Measurements from ENCODE around the gene NUDT16.

NUDT16 gene

GRCh38 chr3:131350506-131350905, 31.1 kb upstream of the NUDT16 start (continued):
- TF ChIP-seq, protein P1, sequence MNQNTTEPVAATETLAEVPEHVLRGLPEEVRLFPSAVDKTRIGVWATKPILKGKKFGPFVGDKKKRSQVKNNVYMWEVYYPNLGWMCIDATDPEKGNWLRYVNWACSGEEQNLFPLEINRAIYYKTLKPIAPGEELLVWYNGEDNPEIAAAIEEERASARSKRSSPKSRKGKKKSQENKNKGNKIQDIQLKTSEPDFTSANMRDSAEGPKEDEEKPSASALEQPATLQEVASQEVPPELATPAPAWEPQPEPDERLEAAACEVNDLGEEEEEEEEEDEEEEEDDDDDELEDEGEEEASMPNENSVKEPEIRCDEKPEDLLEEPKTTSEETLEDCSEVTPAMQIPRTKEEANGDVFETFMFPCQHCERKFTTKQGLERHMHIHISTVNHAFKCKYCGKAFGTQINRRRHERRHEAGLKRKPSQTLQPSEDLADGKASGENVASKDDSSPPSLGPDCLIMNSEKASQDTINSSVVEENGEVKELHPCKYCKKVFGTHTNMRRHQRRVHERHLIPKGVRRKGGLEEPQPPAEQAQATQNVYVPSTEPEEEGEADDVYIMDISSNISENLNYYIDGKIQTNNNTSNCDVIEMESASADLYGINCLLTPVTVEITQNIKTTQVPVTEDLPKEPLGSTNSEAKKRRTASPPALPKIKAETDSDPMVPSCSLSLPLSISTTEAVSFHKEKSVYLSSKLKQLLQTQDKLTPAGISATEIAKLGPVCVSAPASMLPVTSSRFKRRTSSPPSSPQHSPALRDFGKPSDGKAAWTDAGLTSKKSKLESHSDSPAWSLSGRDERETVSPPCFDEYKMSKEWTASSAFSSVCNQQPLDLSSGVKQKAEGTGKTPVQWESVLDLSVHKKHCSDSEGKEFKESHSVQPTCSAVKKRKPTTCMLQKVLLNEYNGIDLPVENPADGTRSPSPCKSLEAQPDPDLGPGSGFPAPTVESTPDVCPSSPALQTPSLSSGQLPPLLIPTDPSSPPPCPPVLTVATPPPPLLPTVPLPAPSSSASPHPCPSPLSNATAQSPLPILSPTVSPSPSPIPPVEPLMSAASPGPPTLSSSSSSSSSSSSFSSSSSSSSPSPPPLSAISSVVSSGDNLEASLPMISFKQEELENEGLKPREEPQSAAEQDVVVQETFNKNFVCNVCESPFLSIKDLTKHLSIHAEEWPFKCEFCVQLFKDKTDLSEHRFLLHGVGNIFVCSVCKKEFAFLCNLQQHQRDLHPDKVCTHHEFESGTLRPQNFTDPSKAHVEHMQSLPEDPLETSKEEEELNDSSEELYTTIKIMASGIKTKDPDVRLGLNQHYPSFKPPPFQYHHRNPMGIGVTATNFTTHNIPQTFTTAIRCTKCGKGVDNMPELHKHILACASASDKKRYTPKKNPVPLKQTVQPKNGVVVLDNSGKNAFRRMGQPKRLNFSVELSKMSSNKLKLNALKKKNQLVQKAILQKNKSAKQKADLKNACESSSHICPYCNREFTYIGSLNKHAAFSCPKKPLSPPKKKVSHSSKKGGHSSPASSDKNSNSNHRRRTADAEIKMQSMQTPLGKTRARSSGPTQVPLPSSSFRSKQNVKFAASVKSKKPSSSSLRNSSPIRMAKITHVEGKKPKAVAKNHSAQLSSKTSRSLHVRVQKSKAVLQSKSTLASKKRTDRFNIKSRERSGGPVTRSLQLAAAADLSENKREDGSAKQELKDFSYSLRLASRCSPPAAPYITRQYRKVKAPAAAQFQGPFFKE (tag by site-specific recombination; IDR thresholded peaks at IDR 0.05; ENCODE audit: borderline replicate concordance) = no peak
- TF ChIP-seq ZNF692 (tag by site-specific recombination; IDR thresholded peaks at IDR 0.05) = no peak
- no peak for TF ChIP-seq PATZ1 (tag by site-specific recombination; IDR thresholded peaks at IDR 0.05)
- no peak for TF ChIP-seq ZNF24 (tag by site-specific recombination; IDR thresholded peaks at IDR 0.05)
- no peak for TF ChIP-seq ZNF324 (tag by site-specific recombination; IDR thresholded peaks at IDR 0.05)
- TF ChIP-seq, protein P2, sequence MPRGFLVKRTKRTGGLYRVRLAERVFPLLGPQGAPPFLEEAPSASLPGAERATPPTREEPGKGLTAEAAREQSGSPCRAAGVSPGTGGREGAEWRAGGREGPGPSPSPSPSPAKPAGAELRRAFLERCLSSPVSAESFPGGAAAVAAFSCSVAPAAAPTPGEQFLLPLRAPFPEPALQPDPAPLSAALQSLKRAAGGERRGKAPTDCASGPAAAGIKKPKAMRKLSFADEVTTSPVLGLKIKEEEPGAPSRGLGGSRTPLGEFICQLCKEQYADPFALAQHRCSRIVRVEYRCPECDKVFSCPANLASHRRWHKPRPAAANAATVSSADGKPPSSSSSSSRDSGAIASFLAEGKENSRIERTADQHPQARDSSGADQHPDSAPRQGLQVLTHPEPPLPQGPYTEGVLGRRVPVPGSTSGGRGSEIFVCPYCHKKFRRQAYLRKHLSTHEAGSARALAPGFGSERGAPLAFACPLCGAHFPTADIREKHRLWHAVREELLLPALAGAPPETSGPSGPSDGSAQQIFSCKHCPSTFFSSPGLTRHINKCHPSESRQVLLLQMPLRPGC (tag by site-specific recombination; IDR thresholded peaks at IDR 0.05) = no peak
- TF ChIP-seq, protein P3, sequence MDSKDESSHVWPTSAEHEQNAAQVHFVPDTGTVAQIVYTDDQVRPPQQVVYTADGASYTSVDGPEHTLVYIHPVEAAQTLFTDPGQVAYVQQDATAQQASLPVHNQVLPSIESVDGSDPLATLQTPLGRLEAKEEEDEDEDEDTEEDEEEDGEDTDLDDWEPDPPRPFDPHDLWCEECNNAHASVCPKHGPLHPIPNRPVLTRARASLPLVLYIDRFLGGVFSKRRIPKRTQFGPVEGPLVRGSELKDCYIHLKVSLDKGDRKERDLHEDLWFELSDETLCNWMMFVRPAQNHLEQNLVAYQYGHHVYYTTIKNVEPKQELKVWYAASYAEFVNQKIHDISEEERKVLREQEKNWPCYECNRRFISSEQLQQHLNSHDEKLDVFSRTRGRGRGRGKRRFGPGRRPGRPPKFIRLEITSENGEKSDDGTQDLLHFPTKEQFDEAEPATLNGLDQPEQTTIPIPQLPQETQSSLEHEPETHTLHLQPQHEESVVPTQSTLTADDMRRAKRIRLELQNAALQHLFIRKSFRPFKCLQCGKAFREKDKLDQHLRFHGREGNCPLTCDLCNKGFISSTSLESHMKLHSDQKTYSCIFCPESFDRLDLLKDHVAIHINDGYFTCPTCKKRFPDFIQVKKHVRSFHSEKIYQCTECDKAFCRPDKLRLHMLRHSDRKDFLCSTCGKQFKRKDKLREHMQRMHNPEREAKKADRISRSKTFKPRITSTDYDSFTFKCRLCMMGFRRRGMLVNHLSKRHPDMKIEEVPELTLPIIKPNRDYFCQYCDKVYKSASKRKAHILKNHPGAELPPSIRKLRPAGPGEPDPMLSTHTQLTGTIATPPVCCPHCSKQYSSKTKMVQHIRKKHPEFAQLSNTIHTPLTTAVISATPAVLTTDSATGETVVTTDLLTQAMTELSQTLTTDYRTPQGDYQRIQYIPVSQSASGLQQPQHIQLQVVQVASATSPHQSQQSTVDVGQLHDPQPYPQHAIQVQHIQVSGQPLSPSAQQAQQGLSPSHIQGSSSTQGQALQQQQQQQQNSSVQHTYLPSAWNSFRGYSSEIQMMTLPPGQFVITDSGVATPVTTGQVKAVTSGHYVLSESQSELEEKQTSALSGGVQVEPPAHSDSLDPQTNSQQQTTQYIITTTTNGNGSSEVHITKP (tag by site-specific recombination; IDR thresholded peaks at IDR 0.05) = no peak
- no peak for TF ChIP-seq ZXDB (tag by site-specific recombination; IDR thresholded peaks at IDR 0.05)
- TF ChIP-seq ZNF777 (tag by site-specific recombination; IDR thresholded peaks at IDR 0.05; ENCODE audit: borderline replicate concordance) = no peak
- TF ChIP-seq, protein P4, sequence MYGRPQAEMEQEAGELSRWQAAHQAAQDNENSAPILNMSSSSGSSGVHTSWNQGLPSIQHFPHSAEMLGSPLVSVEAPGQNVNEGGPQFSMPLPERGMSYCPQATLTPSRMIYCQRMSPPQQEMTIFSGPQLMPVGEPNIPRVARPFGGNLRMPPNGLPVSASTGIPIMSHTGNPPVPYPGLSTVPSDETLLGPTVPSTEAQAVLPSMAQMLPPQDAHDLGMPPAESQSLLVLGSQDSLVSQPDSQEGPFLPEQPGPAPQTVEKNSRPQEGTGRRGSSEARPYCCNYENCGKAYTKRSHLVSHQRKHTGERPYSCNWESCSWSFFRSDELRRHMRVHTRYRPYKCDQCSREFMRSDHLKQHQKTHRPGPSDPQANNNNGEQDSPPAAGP (tag by site-specific recombination; IDR thresholded peaks at IDR 0.05) = no peak
- TF ChIP-seq ZNF561 (tag by site-specific recombination; IDR thresholded peaks at IDR 0.05; ENCODE audit: borderline replicate concordance) = no peak
- TF ChIP-seq ZIC2 (tag by site-specific recombination; IDR thresholded peaks at IDR 0.05) = no peak
- TF ChIP-seq ZNF426 (tag by site-specific recombination; IDR thresholded peaks at IDR 0.05) = no peak
